GM15510 (cell line): ENCODE measurements around the gene CLCNKB.

ENCODE experiments used
- POLR2A ChIP-seq: IDR thresholded peaks from 3 replicates; pipeline ENCODE4 v1.6.1; 2011; ENCODE audit warnings: borderline replicate concordance; ENCODE audit not compliant: insufficient read length; ENCODE audit errors: extremely low read depth

Gene CLCNKB

GRCh38 chr1:16068356-16069270, 25.0 kb downstream of the CLCNKB start:
- TF ChIP-seq POLR2A = no peak

GRCh38 chr1:16070640-16071355, 27.2 kb downstream of the CLCNKB start:
- no peak for TF ChIP-seq POLR2A

GRCh38 chr1:16071614-16072013, 28.0 kb downstream of the CLCNKB start:
- TF ChIP-seq POLR2A = no peak

- no peak for TF ChIP-seq POLR2A
Measured at GRCh38 chr1:16072095-16072494, 28.5 kb downstream of the CLCNKB start.

GRCh38 chr1:16072616-16073484, 29.3 kb downstream of the CLCNKB start:
- no peak for TF ChIP-seq POLR2A

- TF ChIP-seq POLR2A = no peak
Measured at GRCh38 chr1:16073490-16074119, 30.0 kb downstream of the CLCNKB start, which contains the start of gene FAM131C. Gene FAM131C, minus strand, starts transcription at chr1:16073651. Its CDS starts 209 bp downstream, at chr1:16073442.

- no peak for TF ChIP-seq POLR2A
Measured at GRCh38 chr1:16074217-16074616, 30.6 kb downstream of the CLCNKB start.

GRCh38 chr1:16075337-16076030, 31.9 kb downstream of the CLCNKB start:
- no peak for TF ChIP-seq POLR2A

- TF ChIP-seq POLR2A = no peak
Measured at GRCh38 chr1:16076031-16076864, 32.7 kb downstream of the CLCNKB start.

GRCh38 chr1:16076865-16077238, 33.3 kb downstream of the CLCNKB start:
- no peak for TF ChIP-seq POLR2A

GRCh38 chr1:16077406-16078245, 34.0 kb downstream of the CLCNKB start:
- no peak for TF ChIP-seq POLR2A
